Measurements from ENCODE around the gene PRICKLE2. TPM values are rescaled to one million over a fixed set of nuclear protein-coding genes. Genes with fewer than 3 reads are reported as not detected.

The PRICKLE2 gene
- total and polyA plus RNA-seq, 2 donors (not counting 1 experiment from before 2014, with no cell fraction given), result 14.1 to 29.4 TPM

- peak overlapping the region; percentile 77 for H3K27ac ChIP-seq (ENCODE audit: insufficient read depth, low read length)
- H3K27me3 ChIP-seq (ENCODE audit: control insufficient read depth, insufficient read depth, low read length), result no peaks in the 10 kb centered on the region
- peaks cover 10% of the 10 kb centered on the region for H3K4me1 ChIP-seq (ENCODE audit: control insufficient read depth, extremely low read depth, insufficient read depth, low read length)
- no peaks in the 10 kb centered on the region for H3K36me3 ChIP-seq (ENCODE audit: control insufficient read depth, insufficient read depth, low read length)
- peak; percentile 94 to 98 for DNase-seq (ENCODE audit: low read depth in 2 of 2)
- no peaks in the 10 kb centered on the region for H4K20me1 ChIP-seq (ENCODE audit: control insufficient read depth, extremely low read depth, insufficient read depth, low read length)
- H2AFZ ChIP-seq (ENCODE audit: low read length), result no peak overlapping the region
- peak overlapping the region; percentile 30 for H3K9ac ChIP-seq (ENCODE audit: insufficient read depth, low read length)
- TF ChIP-seq EZH2 (IDR thresholded peaks at IDR 0.05; ENCODE audit: low read length, missing control alignments) (no peak), CTCF (conservative IDR thresholded peaks at IDR 0.05 in 1 of 2, IDR thresholded peaks at IDR 0.05 in 1 of 2; ENCODE audit: low read depth in 1 of 2, low read length in 2 of 2) (no peak)
- no peaks in the 10 kb centered on the region for H3K9me3 ChIP-seq (ENCODE audit: control insufficient read depth, insufficient read depth, low read depth, low read length)
- H3K4me3 ChIP-seq (replicated peaks in 1 of 4; ENCODE audit: control extremely low read depth in 1 of 4, insufficient read depth in 1 of 4, low read depth in 3 of 4, low read length in 4 of 4), result peak overlapping the region in 3 of 4 experiments; percentile 2 to 20 (median 5)
- H3K79me2 ChIP-seq (ENCODE audit: control insufficient read depth, insufficient read depth, low read length), result no peaks in the 10 kb centered on the region
- H3K4me2 ChIP-seq (ENCODE audit: extremely low read depth, insufficient read depth, low read length), result peak overlapping the region; percentile 62
Measured at GRCh38 chr3:64238971-64239667, 13.9 kb upstream of the PRICKLE2 start.

DNA sequence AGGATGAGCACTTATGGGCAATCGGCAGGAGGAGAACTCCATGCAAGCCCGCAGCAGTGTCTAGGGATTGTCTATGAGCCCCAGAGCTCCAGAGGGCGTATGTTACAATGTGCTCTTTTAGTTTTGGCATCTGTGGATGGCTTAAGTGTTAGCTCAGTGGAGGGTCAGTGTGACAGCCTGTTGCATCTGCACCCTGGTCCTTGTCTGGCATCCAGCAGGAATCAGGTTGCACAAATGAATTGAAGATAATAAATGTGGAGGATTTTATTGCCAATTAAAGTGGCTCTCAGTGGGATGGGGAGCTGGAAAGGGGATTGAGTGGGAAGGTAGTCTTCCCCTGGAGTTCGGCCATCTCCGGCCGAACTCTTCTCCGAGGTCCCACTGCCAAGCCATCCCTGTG, 11.8 kb upstream of the PRICKLE2 start:
- no peaks in the 10 kb centered on the region for H4K20me1 ChIP-seq (ENCODE audit: control insufficient read depth, extremely low read depth, insufficient read depth, low read length)
- TF ChIP-seq CTCF (conservative IDR thresholded peaks at IDR 0.05 in 1 of 2, IDR thresholded peaks at IDR 0.05 in 1 of 2; ENCODE audit: low read depth in 1 of 2, low read length in 2 of 2), result no peak
- no peak for TF ChIP-seq EZH2 (IDR thresholded peaks at IDR 0.05; ENCODE audit: low read length, missing control alignments)
- H3K79me2 ChIP-seq (ENCODE audit: control insufficient read depth, insufficient read depth, low read length), result no peaks in the 10 kb centered on the region
- no peak for DNase-seq (ENCODE audit: low read depth in 2 of 2)
- H3K4me1 ChIP-seq (ENCODE audit: control insufficient read depth, extremely low read depth, insufficient read depth, low read length), result peaks cover 10% of the 10 kb centered on the region
- no peak overlapping the region for H3K4me3 ChIP-seq (replicated peaks in 1 of 4; ENCODE audit: control extremely low read depth in 1 of 4, insufficient read depth in 1 of 4, low read depth in 3 of 4, low read length in 4 of 4)
- no peak overlapping the region for H2AFZ ChIP-seq (ENCODE audit: low read length)
- H3K36me3 ChIP-seq (ENCODE audit: control insufficient read depth, insufficient read depth, low read length), result no peaks in the 10 kb centered on the region
- H3K27ac ChIP-seq (ENCODE audit: insufficient read depth, low read length), result no peak overlapping the region
- H3K4me2 ChIP-seq (ENCODE audit: extremely low read depth, insufficient read depth, low read length), result no peak overlapping the region
- H3K27me3 ChIP-seq (ENCODE audit: control insufficient read depth, insufficient read depth, low read length), result no peaks in the 10 kb centered on the region
- H3K9ac ChIP-seq (ENCODE audit: insufficient read depth, low read length), result no peak overlapping the region
- H3K9me3 ChIP-seq (ENCODE audit: control insufficient read depth, insufficient read depth, low read depth, low read length), result no peaks in the 10 kb centered on the region

DNA sequence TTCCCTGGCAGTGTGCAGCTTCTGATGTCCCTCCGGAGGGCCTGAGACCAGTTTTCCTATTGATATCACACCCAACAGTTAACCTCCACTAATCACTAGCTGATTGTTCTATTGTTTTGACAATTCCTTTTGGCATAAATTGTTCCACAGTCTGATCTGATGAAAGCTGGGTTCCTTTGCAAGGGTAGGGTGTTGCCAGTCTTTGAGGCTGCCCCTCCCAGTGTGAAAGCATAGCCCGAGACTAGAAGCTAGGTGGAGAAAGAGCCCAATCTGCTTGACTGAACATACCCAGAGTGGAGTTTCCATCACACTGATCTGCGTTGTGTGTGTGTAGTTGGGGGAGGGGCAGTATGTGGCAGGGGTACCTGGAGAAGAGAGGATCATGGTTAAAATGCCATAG, 10.3 kb upstream of the PRICKLE2 start:
- Histone ChIP-seq H4K20me1 (ENCODE audit: control insufficient read depth, extremely low read depth, insufficient read depth, low read length) (no peaks in the 10 kb centered on the region), H3K4me1 (ENCODE audit: control insufficient read depth, extremely low read depth, insufficient read depth, low read length) (peaks cover 8% of the 10 kb centered on the region), H2AFZ (ENCODE audit: low read length) (no peak overlapping the region), H3K9me3 (ENCODE audit: control insufficient read depth, insufficient read depth, low read depth, low read length) (no peaks in the 10 kb centered on the region), H3K27ac (ENCODE audit: insufficient read depth, low read length) (no peak overlapping the region), H3K9ac (ENCODE audit: insufficient read depth, low read length) (no peak overlapping the region), H3K79me2 (ENCODE audit: control insufficient read depth, insufficient read depth, low read length) (no peaks in the 10 kb centered on the region), H3K27me3 (ENCODE audit: control insufficient read depth, insufficient read depth, low read length) (no peaks in the 10 kb centered on the region), H3K4me3 (replicated peaks in 1 of 4; ENCODE audit: control extremely low read depth in 1 of 4, insufficient read depth in 1 of 4, low read depth in 3 of 4, low read length in 4 of 4) (no peak overlapping the region), H3K4me2 (ENCODE audit: extremely low read depth, insufficient read depth, low read length) (no peak overlapping the region), H3K36me3 (ENCODE audit: control insufficient read depth, insufficient read depth, low read length) (no peaks in the 10 kb centered on the region)
- DNase-seq (ENCODE audit: low read depth in 2 of 2), result no peak
- TF ChIP-seq EZH2 (IDR thresholded peaks at IDR 0.05; ENCODE audit: low read length, missing control alignments) (no peak), CTCF (conservative IDR thresholded peaks at IDR 0.05 in 1 of 2, IDR thresholded peaks at IDR 0.05 in 1 of 2; ENCODE audit: low read depth in 1 of 2, low read length in 2 of 2) (no peak)
